Right ventricle myocardium superior (tissue), 1 donor: Measurements from ENCODE around the gene REXO1. TPM values are rescaled to one million over a fixed set of nuclear protein-coding genes. Genes with fewer than 3 reads are reported as not detected.

Experiments
- ATAC-seq: fragments of 200-7000 bp; cut with Tn5 transposase; one replicate; pipeline ENCODE4 v1.9.1; 2020; ENCODE audit warnings: mild to moderate bottlenecking; ENCODE audit not compliant: poor library complexity
- DNase-seq: peaks from one replicate; pipeline ENCODE4 v3.0.0-alpha.2; 2020
- intact Hi-C: fragments of 100-400 bp; cut with DNase I; formaldehyde crosslinking; loops from one replicate; pipeline ENCODE4 v1.11.2; 2022
- total RNA-seq: library from RNA; stranded (reverse); fragmentation: NEBNext Ultra II Directional; extraction: Animal tissue kit (Norgen Biotek cat#: 25700); gene quantifications from one replicate; pipeline ENCODE4 v1.2.1, GENCODE V29; 2021
- donor health status: DM: no; HTN: yes; CAD: no; lungs with severe emphysema.

Gene REXO1
- total RNA-seq, 1 donor from 2014 or later = 13.6 TPM

- intact Hi-C loops = loop anchor here (10.0 kb wide), 1 partner anchor 148 kb away; no protein-coding TSS in a partner anchor
- ATAC-seq = no peak
- no peak for DNase-seq
These were observed 25.3 kb downstream of the REXO1 start for GRCh38 chr19:1823020-1823419.

GRCh38 chr19:1822210-1822609 lies 26.1 kb downstream of the REXO1 start:
- no peak for DNase-seq
- intact Hi-C loops = loop anchor here (10.0 kb wide), 1 partner anchor 147 kb away; no protein-coding TSS in a partner anchor
- no peak for ATAC-seq

GRCh38 chr19:1819341-1820255 lies 28.7 kb downstream of the REXO1 start:
- DNase-seq = no peak

GRCh38 chr19:1818549-1819195 lies 29.6 kb downstream of the REXO1 start:
- intact Hi-C loops = no loop called here
- no peak for ATAC-seq
- DNase-seq = no peak

More at GRCh38 chr19:1819341-1820255, 28.7 kb downstream of the REXO1 start:
- intact Hi-C loops = loop anchor here (10.0 kb wide), 1 partner anchor 145 kb away; no protein-coding TSS in a partner anchor
- ATAC-seq = no peak

- intact Hi-C loops = no loop called here
- DNase-seq (peak; percentile 61), ATAC-seq (peak; percentile 57)
These were observed 30.6 kb downstream of the REXO1 start for GRCh38 chr19:1817553-1818179.

DNA sequence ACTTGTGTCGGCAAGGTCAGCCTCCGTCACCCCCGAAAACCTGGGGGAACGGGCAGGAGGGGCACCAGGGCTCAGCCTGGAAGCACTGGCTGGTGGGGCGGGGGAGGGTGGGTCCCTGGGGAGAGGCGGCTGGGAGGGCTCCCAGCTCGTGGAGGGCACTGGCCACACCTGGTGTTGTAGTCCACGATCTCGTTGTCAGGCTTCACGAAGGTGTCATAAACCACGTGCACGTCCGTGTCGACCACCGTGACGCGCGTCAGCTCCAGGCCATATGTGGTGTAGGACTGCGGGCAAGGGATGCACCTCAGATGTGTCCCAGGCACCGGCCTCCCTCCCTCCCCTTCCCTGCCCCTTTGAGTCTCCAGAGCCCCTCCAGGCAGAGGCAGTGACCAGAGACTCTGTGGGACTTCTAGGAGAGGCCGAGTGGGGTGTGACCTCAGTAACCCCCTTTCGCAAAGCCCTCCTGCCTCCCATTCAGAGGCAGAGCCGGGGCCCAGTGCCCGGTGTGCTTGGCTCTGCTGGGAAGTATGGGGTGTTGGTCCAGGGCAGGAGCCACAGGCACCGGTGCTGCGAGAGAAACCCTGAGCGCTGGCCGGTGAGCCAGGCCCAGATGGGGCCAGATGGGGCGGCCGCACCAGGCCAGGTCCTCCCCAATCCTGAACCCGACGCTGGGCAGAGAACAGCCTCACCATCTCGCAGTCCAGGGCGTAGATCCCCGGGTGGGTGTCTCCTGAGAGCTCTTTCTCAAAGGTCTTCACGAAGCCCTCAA lies 31.6 kb downstream of the REXO1 start:
- DNase-seq (no peak), ATAC-seq (no peak)
- intact Hi-C loops = no loop called here

DNA sequence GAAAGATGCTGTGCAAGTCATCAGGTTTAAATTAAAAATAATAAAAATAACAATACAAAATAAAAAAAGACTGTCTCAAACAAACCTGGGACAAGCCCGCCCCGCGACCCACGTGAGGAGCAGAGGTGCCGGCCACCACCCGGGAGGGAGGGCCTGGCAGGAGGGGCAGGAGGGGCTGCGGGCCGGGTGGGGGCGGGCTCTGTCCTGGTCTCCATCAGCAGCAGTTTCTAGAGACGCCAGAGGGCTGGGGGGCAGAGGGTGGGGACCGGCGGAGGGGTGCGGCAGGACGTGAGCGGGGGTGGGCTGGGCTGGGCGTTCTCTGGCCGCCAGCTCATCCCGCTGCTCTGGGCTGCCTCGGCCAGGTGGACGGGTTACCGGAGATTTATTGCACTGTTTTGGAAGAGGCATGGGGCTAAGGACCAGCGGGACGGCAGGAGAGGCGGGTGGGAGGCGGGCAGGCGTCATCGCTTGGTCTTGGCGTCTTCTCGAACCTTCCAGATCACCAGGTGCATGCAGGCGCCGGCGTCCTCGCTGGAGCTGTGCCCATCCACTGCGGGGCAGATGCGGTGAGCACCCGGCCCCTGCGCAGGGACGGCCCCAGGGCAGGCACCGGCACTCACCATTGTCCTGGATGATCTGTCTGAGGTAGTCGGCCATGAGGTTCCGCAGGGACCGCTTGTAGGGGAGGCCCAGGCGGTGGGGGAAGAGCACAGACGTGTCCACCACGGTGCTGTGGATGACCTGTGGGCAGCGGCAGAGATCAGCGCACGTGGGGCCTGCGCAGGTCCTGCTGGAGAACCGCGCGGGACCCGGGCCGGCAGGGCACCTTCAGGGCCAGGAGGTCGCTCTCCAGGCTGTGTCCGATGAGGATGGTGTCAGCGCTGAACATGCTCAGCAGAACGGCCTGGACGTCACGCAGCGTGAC lies 32.4 kb downstream of the REXO1 start:
- intact Hi-C loops = no loop called here
- no peak for ATAC-seq
- DNase-seq = no peak

DNA sequence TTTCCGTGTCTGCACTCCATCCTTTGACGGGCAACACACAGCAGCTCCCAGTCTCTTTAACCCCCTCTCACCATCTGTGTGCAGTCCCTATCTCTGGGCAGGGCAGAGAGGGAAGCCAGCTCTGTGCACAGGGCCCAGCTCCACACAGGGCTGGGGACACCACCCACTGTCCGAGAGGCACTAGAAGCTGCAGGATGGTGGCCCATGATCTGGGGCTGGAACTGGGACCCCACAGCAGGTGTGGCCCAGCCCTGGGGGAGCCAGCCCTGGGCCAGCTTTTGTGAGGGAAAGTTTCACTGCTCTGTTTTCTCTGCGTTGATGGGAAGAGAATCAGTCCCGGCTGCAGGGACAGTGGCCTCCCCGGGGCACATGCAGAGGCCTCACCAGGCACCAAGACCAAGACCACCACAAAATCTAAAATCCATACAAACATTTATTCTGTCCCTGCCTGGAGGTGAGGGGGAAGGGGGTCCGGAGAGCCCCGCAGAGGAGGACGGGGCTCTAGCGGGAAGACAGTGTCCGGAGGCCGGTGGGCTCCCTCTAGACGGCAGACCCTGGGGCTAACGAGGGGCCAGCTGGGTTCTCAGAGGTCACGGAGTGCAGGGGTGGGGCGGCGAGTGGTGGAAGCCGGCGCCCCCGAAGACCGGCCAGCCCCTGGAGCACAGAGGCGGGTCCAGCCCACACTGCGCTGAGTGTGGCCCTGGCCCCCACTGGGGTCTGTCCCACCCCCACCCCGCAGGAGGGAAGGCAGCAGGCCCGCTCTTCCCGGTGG lies 33.3 kb downstream of the REXO1 start:
- ATAC-seq = no peak
- no peak for DNase-seq
- intact Hi-C loops = no loop called here

DNA sequence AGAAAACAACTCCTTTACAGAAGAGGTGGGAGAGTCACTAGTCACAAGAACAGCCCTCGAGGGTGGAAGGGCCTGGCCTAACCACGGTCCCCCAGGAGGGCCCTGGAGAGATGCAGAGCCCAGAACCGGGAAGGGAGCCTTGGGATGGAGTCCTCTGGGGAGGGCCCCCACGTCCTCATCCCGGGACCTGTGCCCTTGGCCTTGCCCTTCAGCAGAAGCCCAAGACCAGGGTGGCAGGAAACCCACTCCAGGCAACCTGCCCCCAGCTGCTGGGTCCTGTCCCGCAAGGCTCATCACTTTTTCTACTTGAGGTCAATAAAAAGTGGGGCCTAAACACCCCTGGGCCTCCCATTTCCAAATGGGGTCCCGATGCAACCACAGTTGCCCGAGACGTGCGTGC lies 33.9 kb downstream of the REXO1 start:
- intact Hi-C loops = no loop called here
- no peak for ATAC-seq
- no peak for DNase-seq

- intact Hi-C loops = no loop called here
- DNase-seq = no peak
- ATAC-seq = no peak
These were observed 34.8 kb downstream of the REXO1 start for GRCh38 chr19:1813192-1814182.

GRCh38 chr19:1812426-1813191 lies 35.7 kb downstream of the REXO1 start:
- ATAC-seq (peak; percentile 93), DNase-seq (peak; percentile 97)
- intact Hi-C loops = no loop called here

- ATAC-seq (no peak), DNase-seq (no peak)
- intact Hi-C loops = no loop called here
These were observed 36.3 kb downstream of the REXO1 start, which contains the start of gene ATP8B3 for GRCh38 chr19:1811942-1812425. ATP8B3 (minus strand) TSS chr19:1812276; CDS start chr19:1811736, 540 bp downstream.

- intact Hi-C loops = no loop called here
- peak; percentile 72 for DNase-seq
- ATAC-seq = peak; percentile 5
These were observed 36.8 kb downstream of the REXO1 start for GRCh38 chr19:1811472-1811894.

DNA sequence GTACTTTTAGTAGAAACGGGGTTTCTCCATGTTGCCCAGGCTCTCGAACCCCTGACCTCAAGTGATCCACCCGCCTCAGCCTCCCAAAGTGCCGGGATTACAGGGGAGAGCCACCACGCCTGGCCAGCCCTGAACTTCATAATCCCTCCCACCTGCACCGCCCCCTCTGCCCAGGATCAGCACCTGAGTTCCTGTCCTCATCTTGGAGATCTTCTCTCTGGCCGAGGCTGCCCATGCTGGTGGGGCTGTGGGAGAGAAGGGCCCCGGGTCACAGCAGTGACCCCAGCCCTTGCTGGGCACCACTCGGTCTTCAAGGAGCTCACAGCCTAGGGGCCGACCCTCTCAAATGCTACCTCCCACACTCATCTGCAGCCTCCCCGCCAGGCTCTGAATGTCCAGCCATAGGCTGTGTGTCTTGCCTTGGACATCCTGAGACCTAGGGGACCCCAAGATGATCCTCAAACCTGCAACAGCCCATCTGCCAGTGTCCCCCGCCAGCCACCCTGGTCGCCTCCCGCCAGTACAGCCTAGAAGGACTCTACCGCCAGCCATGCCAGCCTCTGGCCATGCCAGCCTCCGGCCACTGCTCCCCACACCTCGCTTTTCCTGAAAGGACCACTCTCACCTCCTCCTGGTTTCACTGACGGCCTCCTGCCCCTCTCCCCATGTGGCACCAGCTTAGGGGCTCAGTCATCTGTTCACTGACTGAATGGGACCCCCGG lies 37.7 kb downstream of the REXO1 start:
- no peak for DNase-seq
- ATAC-seq = no peak
- intact Hi-C loops = no loop called here
